GM21526 (cell line): ENCODE results near the gene CCDC138.

Source experiments
- ATAC-seq: cut with Tn5 transposase; IDR thresholded peaks from one replicate; pipeline ENCODE4 v1.9.1; 2021; ENCODE audit warnings: moderate library complexity; ENCODE audit not compliant: unreplicated experiment, low FRiP score

Gene CCDC138

GRCh38 chr2:108884619-108885018 lies 98.0 kb downstream of the CCDC138 start:
- ATAC-seq: no peak

- no peak for ATAC-seq
These were observed 103.3 kb downstream of the CCDC138 start for GRCh38 chr2:108889907-108890306.

GRCh38 chr2:108893277-108893676 lies 106.7 kb downstream of the CCDC138 start:
- no peak for ATAC-seq

- no peak for ATAC-seq
These were observed 108.2 kb downstream of the CCDC138 start for GRCh38 chr2:108894766-108895165.

- ATAC-seq: no peak
These were observed 108.6 kb downstream of the CCDC138 start for GRCh38 chr2:108895188-108895587.

GRCh38 chr2:108896741-108897140 lies 110.2 kb downstream of the CCDC138 start:
- no peak for ATAC-seq

GRCh38 chr2:108898315-108899082 lies 111.9 kb downstream of the CCDC138 start:
- no peak for ATAC-seq

GRCh38 chr2:108904680-108905079 lies 118.1 kb downstream of the CCDC138 start:
- no peak for ATAC-seq

- no peak for ATAC-seq
These were observed 118.6 kb downstream of the CCDC138 start for GRCh38 chr2:108905176-108905575.

GRCh38 chr2:108905906-108906305 lies 119.3 kb downstream of the CCDC138 start:
- ATAC-seq: no peak

- no peak for ATAC-seq
These were observed 120.0 kb downstream of the CCDC138 start for GRCh38 chr2:108906403-108907077.

- no peak for ATAC-seq
These were observed 121.5 kb downstream of the CCDC138 start for GRCh38 chr2:108907822-108908712.

- ATAC-seq: no peak
These were observed 122.1 kb downstream of the CCDC138 start for GRCh38 chr2:108908713-108909070.

- no peak for ATAC-seq
These were observed 122.8 kb downstream of the CCDC138 start for GRCh38 chr2:108909275-108909823.

- ATAC-seq: no peak
These were observed 123.5 kb downstream of the CCDC138 start for GRCh38 chr2:108910011-108910431.

GRCh38 chr2:108910541-108911396 lies 124.2 kb downstream of the CCDC138 start:
- no peak for ATAC-seq

- ATAC-seq: no peak
These were observed 124.8 kb downstream of the CCDC138 start for GRCh38 chr2:108911401-108911800.

GRCh38 chr2:108911807-108912628 lies 125.4 kb downstream of the CCDC138 start:
- ATAC-seq: no peak

- no peak for ATAC-seq
These were observed 126.0 kb downstream of the CCDC138 start for GRCh38 chr2:108912629-108912902.
